Loucy (cell line): Measurements from ENCODE around the gene PAQR8.

Source experiments
- EZH2phosphoT487 ChIP-seq: fragments of 200-600 bp; IDR thresholded peaks from 2 replicates; pipeline ENCODE4 v1.6.1; 2018; ENCODE audit warnings: antibody characterized with exemption, mild to moderate bottlenecking, moderate library complexity, borderline replicate concordance
- TF ChIP-seq, protein P1 (sequence below): fragments of 200-600 bp; sonication (generic); conservative IDR thresholded peaks from 2 replicates; pipeline ENCODE4 v1.5.1; 2014; ENCODE audit warnings: mild to moderate bottlenecking, antibody characterized with exemption, low read length

DNA sequence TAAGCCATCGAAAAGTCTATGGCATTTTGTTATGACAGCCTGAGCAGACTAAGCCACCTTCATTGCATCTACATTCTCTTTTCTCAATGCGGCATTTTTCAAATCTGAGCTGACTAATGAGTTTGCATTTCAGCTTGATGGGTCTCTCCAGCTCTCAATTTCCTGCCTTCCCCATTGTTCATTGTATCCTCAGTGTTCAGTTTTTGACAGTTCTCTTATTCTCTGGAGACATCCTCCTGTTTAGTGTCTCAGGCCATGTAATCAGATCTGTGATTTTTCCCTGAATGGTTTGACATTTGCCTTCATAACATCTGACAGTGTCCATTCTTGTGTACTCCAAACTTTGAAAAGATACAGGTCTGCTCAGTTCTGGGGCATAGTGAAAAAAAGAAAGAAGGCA is 49.5 kb upstream of the PAQR8 start:
- TF ChIP-seq, protein P1, sequence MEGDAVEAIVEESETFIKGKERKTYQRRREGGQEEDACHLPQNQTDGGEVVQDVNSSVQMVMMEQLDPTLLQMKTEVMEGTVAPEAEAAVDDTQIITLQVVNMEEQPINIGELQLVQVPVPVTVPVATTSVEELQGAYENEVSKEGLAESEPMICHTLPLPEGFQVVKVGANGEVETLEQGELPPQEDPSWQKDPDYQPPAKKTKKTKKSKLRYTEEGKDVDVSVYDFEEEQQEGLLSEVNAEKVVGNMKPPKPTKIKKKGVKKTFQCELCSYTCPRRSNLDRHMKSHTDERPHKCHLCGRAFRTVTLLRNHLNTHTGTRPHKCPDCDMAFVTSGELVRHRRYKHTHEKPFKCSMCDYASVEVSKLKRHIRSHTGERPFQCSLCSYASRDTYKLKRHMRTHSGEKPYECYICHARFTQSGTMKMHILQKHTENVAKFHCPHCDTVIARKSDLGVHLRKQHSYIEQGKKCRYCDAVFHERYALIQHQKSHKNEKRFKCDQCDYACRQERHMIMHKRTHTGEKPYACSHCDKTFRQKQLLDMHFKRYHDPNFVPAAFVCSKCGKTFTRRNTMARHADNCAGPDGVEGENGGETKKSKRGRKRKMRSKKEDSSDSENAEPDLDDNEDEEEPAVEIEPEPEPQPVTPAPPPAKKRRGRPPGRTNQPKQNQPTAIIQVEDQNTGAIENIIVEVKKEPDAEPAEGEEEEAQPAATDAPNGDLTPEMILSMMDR, result no peak
- no peak for TF ChIP-seq EZH2phosphoT487
